Measurements from ENCODE around the gene POU2F3. TPM values are rescaled to one million over a fixed set of nuclear protein-coding genes. Genes with fewer than 3 reads are reported as not detected.

POU2F3 gene
- total and polyA plus RNA-seq, 9 donors: 0.10 to 3.1 (median 0.55) TPM

DNA sequence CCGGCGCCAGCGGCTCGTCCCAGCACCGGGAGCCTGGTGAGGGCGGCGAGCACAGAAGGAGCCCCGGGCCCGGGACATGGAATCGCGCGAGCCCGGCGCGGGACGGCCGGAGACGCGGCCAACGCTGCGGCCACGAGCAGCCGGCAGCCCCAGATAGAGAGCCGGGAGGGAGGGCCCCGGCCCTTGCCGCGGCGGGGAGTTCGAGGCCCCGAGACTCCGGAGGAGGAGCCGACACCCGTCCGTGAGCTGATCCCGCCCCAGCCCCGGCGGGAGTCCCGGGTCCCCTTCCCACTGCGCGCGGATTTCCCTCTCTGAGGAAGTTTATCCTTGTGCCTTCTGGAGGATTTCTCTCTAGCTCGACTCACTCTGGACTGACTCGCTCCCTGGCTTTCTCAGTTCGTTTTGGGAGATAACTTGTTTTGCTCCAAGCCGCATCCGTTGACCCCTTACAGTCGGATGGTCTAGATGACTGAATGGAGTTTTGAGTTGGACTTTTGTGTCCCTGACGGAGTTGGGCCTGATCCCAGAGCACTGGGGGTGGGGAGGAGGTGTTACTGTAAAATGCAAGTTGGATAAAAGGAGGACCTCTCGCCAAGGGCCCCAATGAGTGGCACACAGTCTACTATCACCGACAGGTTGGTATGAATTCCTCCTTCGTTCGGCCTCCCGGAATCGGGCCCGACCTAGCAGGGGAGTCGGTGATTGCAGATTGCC lies 96.9 kb downstream of the POU2F3 start:
- WGBS (ENCODE audit: insufficient coverage): under 1% methylated on average over 50 of the region's 56 CpGs
- peak; percentile 73 for DNase-seq

GRCh38 chr11:120337355-120338106 lies 97.6 kb downstream of the POU2F3 start:
- no peaks in the 10 kb centered on the region for H3K36me3 ChIP-seq (ENCODE audit: control insufficient read depth, insufficient read depth, low read length)
- H3K27ac ChIP-seq (ENCODE audit: low read length): peak overlapping the region; percentile 97
- peaks cover 7% of the 10 kb centered on the region for H3K4me1 ChIP-seq (ENCODE audit: control insufficient read depth, insufficient read depth, low read length)
- peaks cover 2% of the 10 kb centered on the region for H3K27me3 ChIP-seq (ENCODE audit: control insufficient read depth, insufficient read depth, low read length)
- H3K4me3 ChIP-seq (ENCODE audit: low read length): peak overlapping the region; percentile 90
- peak; percentile 58 for DNase-seq
- 0% methylated on average over 6 of the region's 18 CpGs for WGBS (ENCODE audit: insufficient coverage)
- H3K9me3 ChIP-seq (replicated peaks; ENCODE audit: control insufficient read depth, low read depth, low read length): no peaks in the 10 kb centered on the region

More for the DNA sequence above, 96.9 kb downstream of the POU2F3 start:
- Histone ChIP-seq H3K27me3 (ENCODE audit: control insufficient read depth, insufficient read depth, low read length) (peaks cover 2% of the 10 kb centered on the region), H3K4me1 (ENCODE audit: control insufficient read depth, insufficient read depth, low read length) (peaks cover 7% of the 10 kb centered on the region), H3K27ac (ENCODE audit: low read length) (peak overlapping the region; percentile 97), H3K9me3 (replicated peaks; ENCODE audit: control insufficient read depth, low read depth, low read length) (no peaks in the 10 kb centered on the region), H3K36me3 (ENCODE audit: control insufficient read depth, insufficient read depth, low read length) (no peaks in the 10 kb centered on the region), H3K4me3 (ENCODE audit: low read length) (peak overlapping the region; percentile 90)

GRCh38 chr11:120338107-120338933 lies 98.4 kb downstream of the POU2F3 start:
- no CpG with 5 or more reads among the region's 7 CpGs for WGBS (ENCODE audit: insufficient coverage)

DNA sequence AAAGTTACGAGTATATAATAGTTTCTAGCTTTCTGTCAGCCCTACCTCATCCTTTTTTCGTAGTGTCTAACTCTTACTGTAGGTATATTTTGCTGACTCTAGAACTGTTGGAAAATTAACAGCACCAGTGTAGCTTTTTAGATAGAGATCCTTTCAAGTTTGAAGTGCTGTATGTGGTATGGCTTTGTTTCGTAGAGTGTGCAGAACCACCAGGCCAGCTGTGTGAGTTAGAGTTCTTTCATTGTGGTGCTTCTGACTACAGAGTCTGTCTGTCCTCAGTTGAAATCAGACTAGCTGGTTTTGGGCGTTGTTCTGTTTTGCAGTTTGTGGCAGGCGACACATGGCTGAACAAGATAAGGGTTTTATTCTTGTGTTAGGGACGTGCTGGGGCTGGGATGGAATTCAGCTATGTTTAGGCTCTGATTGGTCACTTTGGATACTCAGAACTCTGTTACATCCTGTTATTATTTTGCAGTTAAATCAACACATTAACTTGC lies 99.5 kb downstream of the POU2F3 start:
- Histone ChIP-seq H3K27me3 (ENCODE audit: control insufficient read depth, insufficient read depth, low read length) (peaks cover 2% of the 10 kb centered on the region), H3K4me3 (ENCODE audit: low read length) (no peak overlapping the region), H3K4me1 (ENCODE audit: control insufficient read depth, insufficient read depth, low read length) (peaks cover 9% of the 10 kb centered on the region), H3K9me3 (replicated peaks; ENCODE audit: control insufficient read depth, low read depth, low read length) (no peaks in the 10 kb centered on the region), H3K27ac (ENCODE audit: low read length) (peak overlapping the region; percentile 72), H3K36me3 (ENCODE audit: control insufficient read depth, insufficient read depth, low read length) (no peaks in the 10 kb centered on the region)
- WGBS (ENCODE audit: insufficient coverage): 25% methylated on average over 2 of the region's 6 CpGs
- DNase-seq: peak; percentile 61

More at GRCh38 chr11:120338107-120338933, 98.4 kb downstream of the POU2F3 start:
- Histone ChIP-seq H3K27ac (ENCODE audit: low read length) (peak overlapping the region; percentile 97), H3K36me3 (ENCODE audit: control insufficient read depth, insufficient read depth, low read length) (no peaks in the 10 kb centered on the region), H3K4me1 (ENCODE audit: control insufficient read depth, insufficient read depth, low read length) (peaks cover 7% of the 10 kb centered on the region), H3K27me3 (ENCODE audit: control insufficient read depth, insufficient read depth, low read length) (peaks cover 2% of the 10 kb centered on the region), H3K4me3 (ENCODE audit: low read length) (peak overlapping the region; percentile 90), H3K9me3 (replicated peaks; ENCODE audit: control insufficient read depth, low read depth, low read length) (no peaks in the 10 kb centered on the region)
- peak; percentile 35 for DNase-seq

GRCh38 chr11:120340529-120340928 lies 100.6 kb downstream of the POU2F3 start:
- DNase-seq: no peak
- Histone ChIP-seq H3K4me3 (ENCODE audit: low read length) (no peak overlapping the region), H3K36me3 (ENCODE audit: control insufficient read depth, insufficient read depth, low read length) (no peaks in the 10 kb centered on the region), H3K9me3 (replicated peaks; ENCODE audit: control insufficient read depth, low read depth, low read length) (no peaks in the 10 kb centered on the region), H3K4me1 (ENCODE audit: control insufficient read depth, insufficient read depth, low read length) (peaks cover 9% of the 10 kb centered on the region), H3K27me3 (ENCODE audit: control insufficient read depth, insufficient read depth, low read length) (peaks cover 2% of the 10 kb centered on the region), H3K27ac (ENCODE audit: low read length) (no peak overlapping the region)
- no CpG with 5 or more reads among the region's 2 CpGs for WGBS (ENCODE audit: insufficient coverage)

DNA sequence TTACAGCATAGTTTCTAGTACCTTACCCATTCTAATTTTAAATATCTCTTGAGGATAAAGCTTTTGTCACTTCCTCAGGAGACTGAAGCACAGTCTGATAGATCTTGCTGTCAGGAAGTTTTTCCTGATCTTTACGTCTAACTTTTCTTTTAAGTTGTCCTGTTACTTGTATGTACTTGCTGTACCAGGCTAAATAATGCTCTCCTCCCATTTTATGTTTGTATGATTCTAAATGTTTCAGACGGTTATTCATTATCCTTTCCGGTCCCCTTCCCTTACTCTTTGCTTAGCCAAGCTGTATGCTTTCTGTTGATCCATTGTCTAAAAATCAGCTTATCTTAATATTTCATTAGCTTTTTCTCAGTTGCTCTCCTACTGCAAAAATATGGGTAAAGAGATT lies 102.3 kb downstream of the POU2F3 start:
- H3K27me3 ChIP-seq (ENCODE audit: control insufficient read depth, insufficient read depth, low read length): no peaks in the 10 kb centered on the region
- no peaks in the 10 kb centered on the region for H3K9me3 ChIP-seq (replicated peaks; ENCODE audit: control insufficient read depth, low read depth, low read length)
- no CpG with 5 or more reads among the region's 3 CpGs for WGBS (ENCODE audit: insufficient coverage)
- no peak overlapping the region for H3K4me3 ChIP-seq (ENCODE audit: low read length)
- H3K36me3 ChIP-seq (ENCODE audit: control insufficient read depth, insufficient read depth, low read length): no peaks in the 10 kb centered on the region
- H3K4me1 ChIP-seq (ENCODE audit: control insufficient read depth, insufficient read depth, low read length): peaks cover 13% of the 10 kb centered on the region
- no peak for DNase-seq
- H3K27ac ChIP-seq (ENCODE audit: low read length): no peak overlapping the region

DNA sequence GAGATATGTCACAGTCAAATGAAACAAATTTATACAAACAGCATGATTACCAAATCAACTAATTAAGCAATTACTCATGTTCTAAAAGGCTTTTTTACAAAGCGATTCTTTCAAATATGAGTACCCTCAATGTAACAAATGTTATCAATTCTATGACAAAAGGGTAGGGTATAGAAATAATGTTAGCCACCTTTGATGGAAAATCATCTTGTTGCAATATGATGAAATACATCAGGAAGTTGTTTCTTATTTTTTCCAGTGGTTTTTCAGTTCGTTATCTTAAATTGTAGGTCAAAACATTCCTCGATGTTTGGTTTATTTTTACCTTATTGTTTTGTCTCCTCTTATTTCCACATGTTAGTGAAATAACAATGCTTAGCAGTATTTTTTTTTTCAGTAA lies 102.7 kb downstream of the POU2F3 start:
- Histone ChIP-seq H3K27ac (ENCODE audit: low read length) (no peak overlapping the region), H3K27me3 (ENCODE audit: control insufficient read depth, insufficient read depth, low read length) (no peaks in the 10 kb centered on the region), H3K36me3 (ENCODE audit: control insufficient read depth, insufficient read depth, low read length) (no peaks in the 10 kb centered on the region), H3K4me3 (ENCODE audit: low read length) (no peak overlapping the region), H3K9me3 (replicated peaks; ENCODE audit: control insufficient read depth, low read depth, low read length) (no peaks in the 10 kb centered on the region), H3K4me1 (ENCODE audit: control insufficient read depth, insufficient read depth, low read length) (peaks cover 12% of the 10 kb centered on the region)
- no peak for DNase-seq
- WGBS (ENCODE audit: insufficient coverage): no CpG with 5 or more reads among the region's 3 CpGs

GRCh38 chr11:120343429-120343828 lies 103.5 kb downstream of the POU2F3 start:
- Histone ChIP-seq H3K4me1 (ENCODE audit: control insufficient read depth, insufficient read depth, low read length) (peaks cover 9% of the 10 kb centered on the region), H3K4me3 (ENCODE audit: low read length) (no peak overlapping the region), H3K36me3 (ENCODE audit: control insufficient read depth, insufficient read depth, low read length) (no peaks in the 10 kb centered on the region), H3K27me3 (ENCODE audit: control insufficient read depth, insufficient read depth, low read length) (no peaks in the 10 kb centered on the region), H3K9me3 (replicated peaks; ENCODE audit: control insufficient read depth, low read depth, low read length) (no peaks in the 10 kb centered on the region), H3K27ac (ENCODE audit: low read length) (no peak overlapping the region)
- WGBS (ENCODE audit: insufficient coverage): 60% methylated on average over 1 of the region's 2 CpGs
- peak; percentile 57 for DNase-seq

GRCh38 chr11:120344302-120345004 lies 104.5 kb downstream of the POU2F3 start:
- no CpG with 5 or more reads among the region's 1 CpG for WGBS (ENCODE audit: insufficient coverage)
- no peak overlapping the region for H3K27ac ChIP-seq (ENCODE audit: low read length)
- H3K27me3 ChIP-seq (ENCODE audit: control insufficient read depth, insufficient read depth, low read length): no peaks in the 10 kb centered on the region
- H3K4me3 ChIP-seq (ENCODE audit: low read length): no peak overlapping the region
- no peaks in the 10 kb centered on the region for H3K36me3 ChIP-seq (ENCODE audit: control insufficient read depth, insufficient read depth, low read length)
- H3K9me3 ChIP-seq (replicated peaks; ENCODE audit: control insufficient read depth, low read depth, low read length): no peaks in the 10 kb centered on the region
- peak; percentile 30 for DNase-seq
- peaks cover 8% of the 10 kb centered on the region for H3K4me1 ChIP-seq (ENCODE audit: control insufficient read depth, insufficient read depth, low read length)
